Activated CD8-positive, alpha-beta T cell treated with anti-CD3 and anti-CD28 coated beads for 36 hours (primary cell): ENCODE measurements around the gene MAP3K3. TPM values are rescaled to one million over a fixed set of nuclear protein-coding genes. Genes with fewer than 3 reads are reported as not detected.

Experiments used
- ATAC-seq: fragments of 200-7000 bp; cut with Tn5 transposase; one replicate; pipeline ENCODE4 v1.10.0; 2021; ENCODE audit warnings: mild to moderate bottlenecking, moderate library complexity
- CTCF ChIA-PET: fragments of 350-600 bp; sonication (Branson Sonifier 250); formaldehyde crosslinking; loops from one replicate; lab custom pipeline; 2021; ENCODE audit warnings: antibody characterized with exemption; lab: Charles Lee
- POLR2A ChIA-PET: fragments of 350-600 bp; sonication (Branson Sonifier 250); formaldehyde crosslinking; loops from one replicate; lab custom pipeline; 2021; ENCODE audit warnings: antibody characterized with exemption; lab: Charles Lee
- DNase-seq: peaks from one replicate; pipeline ENCODE4 v3.0.0-alpha.2; 2020
- H3K27ac Mint-ChIP-seq: one replicate; pipeline ENCODE4 v1.8.0; 2021; ENCODE audit warnings: mild to moderate bottlenecking, mixed read lengths
- H3K27me3 Mint-ChIP-seq: one replicate; pipeline ENCODE4 v1.8.0; 2021; ENCODE audit warnings: mixed read lengths
- H3K36me3 Mint-ChIP-seq: one replicate; pipeline ENCODE4 v1.8.0; 2021; ENCODE audit warnings: low read depth, mixed read lengths
- H3K4me1 Mint-ChIP-seq: one replicate; pipeline ENCODE4 v1.8.0; 2021; ENCODE audit warnings: low read depth, mixed read lengths
- H3K4me3 Mint-ChIP-seq: one replicate; pipeline ENCODE4 v1.8.0; 2021; ENCODE audit warnings: mild to moderate bottlenecking, moderate library complexity, mixed read lengths
- H3K9me3 Mint-ChIP-seq: one replicate; pipeline ENCODE4 v1.8.0; 2021; ENCODE audit warnings: mixed read lengths
- CTCF ChIP-seq: fragments of 200-600 bp; IDR thresholded peaks from one replicate; pipeline ENCODE4 v1.8.0; 2022; ENCODE audit warnings: antibody characterized with exemption, mild to moderate bottlenecking
- intact Hi-C: fragments of 100-400 bp; cut with micrococcal nuclease; formaldehyde crosslinking; loops from one replicate; pipeline ENCODE4 v1.10.0; 2022
- total RNA-seq, 2 experiments: library from RNA; stranded (reverse); gene quantifications; one replicate each; pipeline ENCODE4 v1.2.3, GENCODE V29; 2021

Gene MAP3K3
- total RNA-seq, 2 experiments from 2014 or later: 20.6 to 22.5 TPM

GRCh38 chr17:63639125-63639524 is 16.9 kb downstream of the MAP3K3 start:
- no peak for TF ChIP-seq CTCF
- Mint-ChIP-seq H3K4me3 (no peak overlapping the region), H3K27me3 (no peaks in the 10 kb centered on the region), H3K27ac (peak overlapping the region; percentile 23), H3K9me3 (no peaks in the 10 kb centered on the region), H3K36me3 (peaks cover 11% of the 10 kb centered on the region), H3K4me1 (peaks cover 15% of the 10 kb centered on the region)
- ChIA-PET CTCF (interaction anchor here (0.8 to 3.9 kb wide), 3 partner anchors 12 to 214 kb away, joined by 3 to 16 read pairs (median 3); no protein-coding TSS in a partner anchor), POLR2A (interaction anchor here (0.8 to 1.1 kb wide), 2 partner anchors 9 to 134 kb away, joined by 3 to 4 read pairs; partner anchors contain the start of genes CCDC47 and DDX42)
- DNase-seq (no peak), ATAC-seq (no peak)
- intact Hi-C loops: no loop called here

- Mint-ChIP-seq H3K27me3 (no peaks in the 10 kb centered on the region), H3K9me3 (no peaks in the 10 kb centered on the region), H3K27ac (no peak overlapping the region), H3K4me1 (peaks cover 12% of the 10 kb centered on the region), H3K4me3 (no peak overlapping the region), H3K36me3 (peaks cover 6% of the 10 kb centered on the region)
- TF ChIP-seq CTCF: no peak
- ChIA-PET POLR2A (interaction anchor here (1.1 kb wide), 1 partner anchor 134 kb away, joined by 4 read pairs; the partner anchor contains the start of genes CCDC47 and DDX42), CTCF (interaction anchor here (0.9 to 3.9 kb wide), 3 partner anchors 13 to 190 kb away, joined by 3 to 16 read pairs (median 3); no protein-coding TSS in a partner anchor)
- DNase-seq: no peak
- intact Hi-C loops: no loop called here
- ATAC-seq: no peak
Measured at GRCh38 chr17:63640038-63640437, 17.8 kb downstream of the MAP3K3 start.

GRCh38 chr17:63641692-63642448 is 19.7 kb downstream of the MAP3K3 start:
- DNase-seq (no peak), ATAC-seq (no peak)
- intact Hi-C loops: no loop called here
- Mint-ChIP-seq H3K27me3 (no peaks in the 10 kb centered on the region), H3K36me3 (no peaks in the 10 kb centered on the region), H3K27ac (no peak overlapping the region), H3K4me1 (peaks cover 20% of the 10 kb centered on the region), H3K4me3 (no peak overlapping the region), H3K9me3 (no peaks in the 10 kb centered on the region)
- POLR2A ChIA-PET: no interaction called here
- CTCF ChIA-PET: no interaction called here
- TF ChIP-seq CTCF: no peak

GRCh38 chr17:63644846-63645245 is 22.6 kb downstream of the MAP3K3 start:
- ATAC-seq (no peak), DNase-seq (no peak)
- ChIA-PET POLR2A (interaction anchor here (1.4 kb wide), 1 partner anchor 10 kb away, joined by 3 read pairs; no protein-coding TSS in a partner anchor), CTCF (no interaction called here)
- Mint-ChIP-seq H3K4me3 (no peak overlapping the region), H3K4me1 (peaks cover 15% of the 10 kb centered on the region), H3K9me3 (no peaks in the 10 kb centered on the region), H3K36me3 (peaks cover 9% of the 10 kb centered on the region), H3K27me3 (no peaks in the 10 kb centered on the region), H3K27ac (no peak overlapping the region)
- TF ChIP-seq CTCF: no peak
- intact Hi-C loops: no loop called here
